Urothelium cell line (cell line): Measurements from ENCODE around the gene CALD1.

Experiments used
- DNase-seq: peaks from one replicate; pipeline ENCODE4 v3.0.0; 2011; ENCODE audit warnings: low spot score, mixed read lengths
- FAIRE-seq: peaks from 2 replicates; lab custom pipeline; 2011; peaks lifted over from hg19 to GRCh38; lab: Jason Lieb, UNC

The CALD1 gene

GRCh38 chr7:134784251-134785049 lies 5.0 kb downstream of the CALD1 start:
- FAIRE-seq, result no peak
- DNase-seq, result no peak

- no peak for FAIRE-seq
These were observed 6.4 kb downstream of the CALD1 start for GRCh38 chr7:134785842-134786241.

GRCh38 chr7:134787064-134787463 lies 7.6 kb downstream of the CALD1 start:
- FAIRE-seq, result no peak
- no peak for DNase-seq

More at GRCh38 chr7:134785842-134786241, 6.4 kb downstream of the CALD1 start:
- no peak for DNase-seq

- DNase-seq, result no peak
- FAIRE-seq, result no peak
These were observed 8.3 kb downstream of the CALD1 start for GRCh38 chr7:134787720-134788119.

- no peak for FAIRE-seq
These were observed 8.8 kb downstream of the CALD1 start for GRCh38 chr7:134788191-134788590.

GRCh38 chr7:134789967-134790685 lies 10.7 kb downstream of the CALD1 start:
- no peak for FAIRE-seq
- no peak for DNase-seq

More at GRCh38 chr7:134788191-134788590, 8.8 kb downstream of the CALD1 start:
- no peak for DNase-seq

- no peak for DNase-seq
- FAIRE-seq, result no peak
These were observed 13.5 kb downstream of the CALD1 start for GRCh38 chr7:134792968-134793367.

GRCh38 chr7:134795231-134795630 lies 15.8 kb downstream of the CALD1 start:
- FAIRE-seq, result no peak
- no peak for DNase-seq

- DNase-seq, result no peak
- FAIRE-seq, result no peak
These were observed 18.7 kb downstream of the CALD1 start for GRCh38 chr7:134798155-134798554.

- DNase-seq (no peak), FAIRE-seq (no peak)
These were observed 19.9 kb downstream of the CALD1 start for GRCh38 chr7:134799377-134799776.

GRCh38 chr7:134802762-134803161 lies 23.3 kb downstream of the CALD1 start:
- DNase-seq (no peak), FAIRE-seq (no peak)

- FAIRE-seq (no peak), DNase-seq (no peak)
These were observed 24.9 kb downstream of the CALD1 start for GRCh38 chr7:134804351-134804750.

GRCh38 chr7:134804854-134805253 lies 25.4 kb downstream of the CALD1 start:
- FAIRE-seq (no peak), DNase-seq (no peak)

- FAIRE-seq (no peak), DNase-seq (no peak)
These were observed 26.8 kb downstream of the CALD1 start for GRCh38 chr7:134806197-134806596.

- DNase-seq (no peak), FAIRE-seq (no peak)
These were observed 30.2 kb downstream of the CALD1 start for GRCh38 chr7:134809616-134810015.

GRCh38 chr7:134811765-134812164 lies 32.3 kb downstream of the CALD1 start:
- FAIRE-seq, result no peak
- DNase-seq, result no peak

- FAIRE-seq (no peak), DNase-seq (no peak)
These were observed 34.4 kb downstream of the CALD1 start for GRCh38 chr7:134813663-134814396.

- no peak for DNase-seq
- no peak for FAIRE-seq
These were observed 35.4 kb downstream of the CALD1 start for GRCh38 chr7:134814730-134815364.

- no peak for FAIRE-seq
These were observed 39.3 kb downstream of the CALD1 start for GRCh38 chr7:134818613-134819345.

GRCh38 chr7:134819401-134819800 lies 40.0 kb downstream of the CALD1 start:
- no peak for FAIRE-seq
- DNase-seq, result no peak

More at GRCh38 chr7:134818613-134819345, 39.3 kb downstream of the CALD1 start:
- DNase-seq, result no peak
